Vagina (tissue), 2 donors: Measurements from ENCODE around the gene FTH1.

Source experiments
- CTCF ChIP-seq, 3 experiments: fragments of 450-650 bp in 2 of 3; fragments of 200-600 bp in 1 of 3; sonication (generic) in 1 of 3; IDR thresholded peaks; one replicate each; pipeline ENCODE4 v1.5.1; 2017 to 2019; ENCODE audit warnings: antibody characterized with exemption in 3 of 3, mild to moderate bottlenecking in 2 of 3, moderate library complexity in 2 of 3
- POLR2A ChIP-seq, 2 donors: fragments of 450-650 bp; IDR thresholded peaks; one replicate each; pipeline ENCODE4 v1.6.1; 2017; ENCODE audit warnings: antibody characterized with exemption in 2 of 2, mild to moderate bottlenecking in 2 of 2, moderate library complexity in 2 of 2
- POLR2AphosphoS5 ChIP-seq, 2 donors: sonication (generic); formaldehyde crosslinking; IDR thresholded peaks; one replicate each; pipeline ENCODE4 v1.9.0; 2017; ENCODE audit warnings: antibody characterized with exemption in 2 of 2, mild to moderate bottlenecking in 2 of 2, low read depth in 1 of 2; ENCODE audit not compliant: insufficient read depth in 1 of 2

- TF ChIP-seq CTCF (IDR thresholded peaks at IDR 0.05): no peak
- TF ChIP-seq POLR2A (IDR thresholded peaks at IDR 0.05): no peak
- no peak for TF ChIP-seq POLR2AphosphoS5 (IDR thresholded peaks at IDR 0.05; ENCODE audit: insufficient read depth in 1 of 2, low read depth in 1 of 2)
Observed at GRCh38 chr11:61975638-61976419, 8.4 kb upstream of the FTH1 start.
